WTC11 (cell line): ENCODE results near the gene UGT1A8. TPM values are rescaled to one million over a fixed set of nuclear protein-coding genes. Genes with fewer than 3 reads are reported as not detected.

Experiments used
- ATAC-seq: fragments of 200-7000 bp; cut with Tn5 transposase; 2 replicates; pipeline ENCODE4 v1.10.0; 2021; ENCODE audit warnings: mild to moderate bottlenecking, moderate library complexity
- CTCF ChIA-PET: fragments of 300-600 bp; sonication (Branson Sonifier 250); formaldehyde crosslinking; loops from one replicate; lab custom pipeline; 2021; ENCODE audit warnings: antibody characterized with exemption; lab: Charles Lee
- POLR2A ChIA-PET: fragments of 350-600 bp; sonication (Branson Sonifier 250); formaldehyde crosslinking; loops from one replicate; lab custom pipeline; 2021; ENCODE audit warnings: antibody characterized with exemption; lab: Charles Lee
- DNase-seq: peaks from one replicate; pipeline ENCODE4 v3.0.0; 2021; ENCODE audit warnings: low spot score
- H3K27ac Mint-ChIP-seq: 2 replicates; pipeline ENCODE4 v1.8.0; 2021; ENCODE audit warnings: mixed read lengths
- H3K27me3 Mint-ChIP-seq: 2 replicates; pipeline ENCODE4 v1.8.0; 2021; ENCODE audit warnings: low read depth, mild to moderate bottlenecking, moderate library complexity, mixed read lengths
- H3K36me3 Mint-ChIP-seq: 2 replicates; pipeline ENCODE4 v1.8.0; 2021; ENCODE audit warnings: mixed read lengths
- H3K4me1 Mint-ChIP-seq: 2 replicates; pipeline ENCODE4 v1.8.0; 2022; ENCODE audit warnings: mixed read lengths
- H3K4me3 Mint-ChIP-seq: 2 replicates; pipeline ENCODE4 v1.8.0; 2021; ENCODE audit warnings: mild to moderate bottlenecking, moderate library complexity, mixed read lengths
- H3K9me3 Mint-ChIP-seq: 2 replicates; pipeline ENCODE4 v1.8.0; 2021; ENCODE audit warnings: mixed read lengths
- ATF2 ChIP-seq: sonication (generic); formaldehyde crosslinking; IDR thresholded peaks from 2 replicates; pipeline ENCODE4 v1.8.1; 2022; ENCODE audit warnings: low read depth, missing genetic modification reagents, borderline replicate concordance
- CDX4 ChIP-seq: fragments of 250-450 bp; sonication (Bioruptor Pico); IDR thresholded peaks from 2 replicates; pipeline ENCODE4 v1.9.0; 2021; ENCODE audit warnings: moderate library complexity, mild to moderate bottlenecking, inconsistent platforms, borderline replicate concordance
- EMX1 ChIP-seq: fragments of 250-450 bp; sonication (Bioruptor Pico); IDR thresholded peaks from 2 replicates; pipeline ENCODE4 v1.8.0; 2021; ENCODE audit warnings: mild to moderate bottlenecking
- ETV6 ChIP-seq: sonication (generic); formaldehyde crosslinking; IDR thresholded peaks from 2 replicates; pipeline ENCODE4 v1.8.1; 2022; ENCODE audit warnings: mild to moderate bottlenecking, missing genetic modification reagents
- IRF2 ChIP-seq: sonication (generic); formaldehyde crosslinking; IDR thresholded peaks from 2 replicates; pipeline ENCODE4 v1.8.0; 2022; ENCODE audit warnings: low read depth, missing genetic modification reagents, borderline replicate concordance
- MAX ChIP-seq: sonication (generic); formaldehyde crosslinking; IDR thresholded peaks from 2 replicates; pipeline ENCODE4 v1.8.0; 2022; ENCODE audit warnings: mild to moderate bottlenecking, missing genetic modification reagents
- MYBL2 ChIP-seq: sonication (generic); formaldehyde crosslinking; IDR thresholded peaks from 2 replicates; pipeline ENCODE4 v1.8.1; 2023; ENCODE audit warnings: mild to moderate bottlenecking, moderate library complexity, missing genetic modification reagents
- NFATC4 ChIP-seq: fragments of 250-450 bp; sonication (Bioruptor Pico); IDR thresholded peaks from 2 replicates; pipeline ENCODE4 v1.9.0; 2021; ENCODE audit warnings: mild to moderate bottlenecking
- OVOL2 ChIP-seq: fragments of 250-450 bp; sonication (Bioruptor Pico); IDR thresholded peaks from 2 replicates; pipeline ENCODE4 v1.9.0; 2021; ENCODE audit warnings: mild to moderate bottlenecking, borderline replicate concordance
- PREB ChIP-seq: sonication (generic); formaldehyde crosslinking; IDR thresholded peaks from 2 replicates; pipeline ENCODE4 v1.8.1; 2022; ENCODE audit warnings: mild to moderate bottlenecking, missing genetic modification reagents, moderate library complexity, borderline replicate concordance
- TEAD4 ChIP-seq: sonication (generic); formaldehyde crosslinking; IDR thresholded peaks from 2 replicates; pipeline ENCODE4 v1.8.0; 2022; ENCODE audit warnings: mild to moderate bottlenecking, missing genetic modification reagents
- USF2 ChIP-seq: sonication (generic); formaldehyde crosslinking; IDR thresholded peaks from 2 replicates; pipeline ENCODE4 v1.8.1; 2023; ENCODE audit warnings: mild to moderate bottlenecking, missing genetic modification reagents, moderate library complexity
- ZNF138 ChIP-seq: sonication (generic); formaldehyde crosslinking; conservative IDR thresholded peaks from 2 replicates; pipeline ENCODE4 v1.8.1; 2022; ENCODE audit warnings: mild to moderate bottlenecking, moderate library complexity, missing genetic modification reagents
- ZNF263 ChIP-seq: sonication (generic); formaldehyde crosslinking; IDR thresholded peaks from 2 replicates; pipeline ENCODE4 v1.8.1; 2022; ENCODE audit warnings: low read depth, mild to moderate bottlenecking, moderate library complexity, missing genetic modification reagents
- ZNF281 ChIP-seq: sonication (generic); formaldehyde crosslinking; IDR thresholded peaks from 2 replicates; pipeline ENCODE4 v1.8.0; 2023; ENCODE audit warnings: mild to moderate bottlenecking, missing genetic modification reagents
- ZNF423 ChIP-seq: fragments of 250-450 bp; sonication (Bioruptor Pico); IDR thresholded peaks from 2 replicates; pipeline ENCODE4 v2.1.2; 2022; ENCODE audit warnings: mild to moderate bottlenecking, moderate library complexity
- total RNA-seq: library from RNA; stranded (reverse); gene quantifications from 3 replicates; pipeline ENCODE4 v1.2.3, GENCODE V29; 2021
- TF ChIP-seq, protein P1 (sequence below): fragments of 250-450 bp; sonication (Bioruptor Pico); IDR thresholded peaks from 2 replicates; pipeline ENCODE4 v1.9.0; 2021; ENCODE audit warnings: mild to moderate bottlenecking

The UGT1A8 gene
- total RNA-seq, 1 experiment from 2014 or later: 0.13 TPM

DNA sequence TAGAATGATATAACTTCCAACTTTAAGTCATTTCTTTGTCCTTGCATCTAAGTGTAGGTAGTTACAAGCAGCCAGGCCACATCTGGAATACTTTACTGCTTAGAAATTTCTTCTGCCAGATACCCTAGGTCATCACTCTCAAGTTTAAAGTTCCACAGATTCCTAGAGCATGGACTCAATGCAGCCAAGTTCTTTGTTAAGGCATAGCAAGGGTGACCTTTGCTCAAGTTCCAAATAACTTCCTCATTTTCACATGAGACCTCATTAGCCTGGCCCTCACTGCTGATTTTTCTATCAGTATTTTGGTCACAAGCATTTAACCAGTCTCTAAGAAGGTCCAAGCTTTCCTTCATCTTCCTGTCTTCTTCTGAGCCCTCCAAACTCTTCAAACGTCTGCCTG is 46.5 kb downstream of the UGT1A8 start:
- Mint-ChIP-seq H3K9me3 (peaks cover 32% of the 10 kb centered on the region), H3K27ac (no peak overlapping the region)
- TF ChIP-seq ZNF423: no peak
- TF ChIP-seq ZNF263 (CRISPR knock-in tag): no peak
- no peak for TF ChIP-seq NFATC4
- no peak for TF ChIP-seq PREB (CRISPR knock-in tag)
- TF ChIP-seq IRF2 (CRISPR knock-in tag): no peak
- no peak for TF ChIP-seq ZNF281
- TF ChIP-seq, protein P1, sequence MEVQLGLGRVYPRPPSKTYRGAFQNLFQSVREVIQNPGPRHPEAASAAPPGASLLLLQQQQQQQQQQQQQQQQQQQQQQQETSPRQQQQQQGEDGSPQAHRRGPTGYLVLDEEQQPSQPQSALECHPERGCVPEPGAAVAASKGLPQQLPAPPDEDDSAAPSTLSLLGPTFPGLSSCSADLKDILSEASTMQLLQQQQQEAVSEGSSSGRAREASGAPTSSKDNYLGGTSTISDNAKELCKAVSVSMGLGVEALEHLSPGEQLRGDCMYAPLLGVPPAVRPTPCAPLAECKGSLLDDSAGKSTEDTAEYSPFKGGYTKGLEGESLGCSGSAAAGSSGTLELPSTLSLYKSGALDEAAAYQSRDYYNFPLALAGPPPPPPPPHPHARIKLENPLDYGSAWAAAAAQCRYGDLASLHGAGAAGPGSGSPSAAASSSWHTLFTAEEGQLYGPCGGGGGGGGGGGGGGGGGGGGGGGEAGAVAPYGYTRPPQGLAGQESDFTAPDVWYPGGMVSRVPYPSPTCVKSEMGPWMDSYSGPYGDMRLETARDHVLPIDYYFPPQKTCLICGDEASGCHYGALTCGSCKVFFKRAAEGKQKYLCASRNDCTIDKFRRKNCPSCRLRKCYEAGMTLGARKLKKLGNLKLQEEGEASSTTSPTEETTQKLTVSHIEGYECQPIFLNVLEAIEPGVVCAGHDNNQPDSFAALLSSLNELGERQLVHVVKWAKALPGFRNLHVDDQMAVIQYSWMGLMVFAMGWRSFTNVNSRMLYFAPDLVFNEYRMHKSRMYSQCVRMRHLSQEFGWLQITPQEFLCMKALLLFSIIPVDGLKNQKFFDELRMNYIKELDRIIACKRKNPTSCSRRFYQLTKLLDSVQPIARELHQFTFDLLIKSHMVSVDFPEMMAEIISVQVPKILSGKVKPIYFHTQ (CRISPR knock-in tag): no peak
- no peak for TF ChIP-seq USF2 (CRISPR knock-in tag)
- no peak for TF ChIP-seq MYBL2 (CRISPR knock-in tag)
- TF ChIP-seq CDX4 (CRISPR knock-in tag): no peak
- no peak for TF ChIP-seq EMX1 (CRISPR knock-in tag)
- TF ChIP-seq ZNF138: no peak
- no peak for TF ChIP-seq ETV6 (CRISPR knock-in tag)
- TF ChIP-seq ATF2: no peak
- TF ChIP-seq TEAD4 (CRISPR knock-in tag): no peak
- TF ChIP-seq OVOL2: no peak
- TF ChIP-seq MAX: no peak
- TF ChIP-seq, all 79 proteins: peak for 0

More for the DNA sequence above, 46.5 kb downstream of the UGT1A8 start:
- Mint-ChIP-seq H3K4me3 (no peak overlapping the region), H3K4me1 (no peaks in the 10 kb centered on the region), H3K27me3 (peaks cover 3% of the 10 kb centered on the region), H3K36me3 (no peaks in the 10 kb centered on the region)
- ChIA-PET POLR2A (no interaction called here), CTCF (no interaction called here)
- DNase-seq (no peak), ATAC-seq (no peak)
